HepG2 (cell line): ENCODE data around the gene GFER.

ENCODE experiments used
- AFF4 ChIP-seq: sonication (generic); formaldehyde crosslinking; IDR thresholded peaks from 2 replicates; pipeline ENCODE4 v1.4.0; 2020; ENCODE audit warnings: missing genetic modification reagents
- ARHGAP35 ChIP-seq: sonication (generic); formaldehyde crosslinking; IDR thresholded peaks from 2 replicates; pipeline ENCODE4 v1.9.0; 2022; ENCODE audit warnings: mild to moderate bottlenecking, inconsistent platforms, moderate library complexity, missing genetic modification reagents, borderline replicate concordance
- CREM ChIP-seq, 2 experiments: sonication (generic) in 1 of 2; formaldehyde crosslinking in 1 of 2; IDR thresholded peaks; 2 replicates each; pipeline versions ENCODE4 v1.4.0 to v1.6.1; 2016 to 2020; ENCODE audit warnings: antibody characterized with exemption in 1 of 2, mild to moderate bottlenecking in 1 of 2, missing genetic modification reagents in 1 of 2
- SAP130 ChIP-seq: IDR thresholded peaks from 2 replicates; pipeline ENCODE4 v1.6.1; 2016; ENCODE audit warnings: low read depth
- SNAI1 ChIP-seq: sonication (generic); formaldehyde crosslinking; IDR thresholded peaks from 2 replicates; pipeline ENCODE4 v1.5.0; 2020; ENCODE audit warnings: mild to moderate bottlenecking, missing genetic modification reagents, borderline replicate concordance
- TAF1 ChIP-seq: sonication (generic); formaldehyde crosslinking; IDR thresholded peaks from 2 replicates; pipeline ENCODE4 v1.4.0; 2020; ENCODE audit warnings: missing genetic modification reagents
- ZNF225 ChIP-seq: sonication (generic); formaldehyde crosslinking; IDR thresholded peaks from 2 replicates; pipeline ENCODE4 v1.4.0; 2020; ENCODE audit warnings: mild to moderate bottlenecking, missing genetic modification reagents
- ZNF33B ChIP-seq: sonication (generic); formaldehyde crosslinking; IDR thresholded peaks from 2 replicates; pipeline ENCODE4 v1.5.1; 2020; ENCODE audit warnings: mild to moderate bottlenecking, missing genetic modification reagents
- ZNF550 ChIP-seq: sonication (generic); formaldehyde crosslinking; IDR thresholded peaks from 2 replicates; pipeline ENCODE4 v1.4.0; 2020; ENCODE audit warnings: mild to moderate bottlenecking, missing genetic modification reagents, borderline replicate concordance
- ZNF747 ChIP-seq: sonication (generic); formaldehyde crosslinking; IDR thresholded peaks from 2 replicates; pipeline ENCODE4 v1.8.1; 2023; ENCODE audit warnings: missing genetic modification reagents, mild to moderate bottlenecking, borderline replicate concordance
- TF ChIP-seq, protein P1 (sequence below): sonication (generic); formaldehyde crosslinking; IDR thresholded peaks from 2 replicates; pipeline ENCODE4 v1.5.0; 2020; ENCODE audit warnings: mild to moderate bottlenecking, missing genetic modification reagents, moderate library complexity
- TF ChIP-seq, protein P2 (sequence below): sonication (generic); formaldehyde crosslinking; IDR thresholded peaks from one replicate; pipeline ENCODE4 v1.5.1; 2020; ENCODE audit warnings: mild to moderate bottlenecking, missing genetic modification reagents; ENCODE audit errors: not compliant biosample characterization
- TF ChIP-seq, protein P3 (sequence below): sonication (generic); formaldehyde crosslinking; IDR thresholded peaks from 2 replicates; pipeline ENCODE4 v1.5.0; 2020; ENCODE audit warnings: mild to moderate bottlenecking, missing genetic modification reagents

- no peak for TF ChIP-seq ARHGAP35
- no peak for TF ChIP-seq TAF1 (CRISPR knock-in tag)
- TF ChIP-seq SAP130 (CRISPR knock-in tag), result no peak
- no peak for TF ChIP-seq ZNF33B (CRISPR knock-in tag)
- no peak for TF ChIP-seq ZNF550 (CRISPR knock-in tag)
- TF ChIP-seq, protein P1, sequence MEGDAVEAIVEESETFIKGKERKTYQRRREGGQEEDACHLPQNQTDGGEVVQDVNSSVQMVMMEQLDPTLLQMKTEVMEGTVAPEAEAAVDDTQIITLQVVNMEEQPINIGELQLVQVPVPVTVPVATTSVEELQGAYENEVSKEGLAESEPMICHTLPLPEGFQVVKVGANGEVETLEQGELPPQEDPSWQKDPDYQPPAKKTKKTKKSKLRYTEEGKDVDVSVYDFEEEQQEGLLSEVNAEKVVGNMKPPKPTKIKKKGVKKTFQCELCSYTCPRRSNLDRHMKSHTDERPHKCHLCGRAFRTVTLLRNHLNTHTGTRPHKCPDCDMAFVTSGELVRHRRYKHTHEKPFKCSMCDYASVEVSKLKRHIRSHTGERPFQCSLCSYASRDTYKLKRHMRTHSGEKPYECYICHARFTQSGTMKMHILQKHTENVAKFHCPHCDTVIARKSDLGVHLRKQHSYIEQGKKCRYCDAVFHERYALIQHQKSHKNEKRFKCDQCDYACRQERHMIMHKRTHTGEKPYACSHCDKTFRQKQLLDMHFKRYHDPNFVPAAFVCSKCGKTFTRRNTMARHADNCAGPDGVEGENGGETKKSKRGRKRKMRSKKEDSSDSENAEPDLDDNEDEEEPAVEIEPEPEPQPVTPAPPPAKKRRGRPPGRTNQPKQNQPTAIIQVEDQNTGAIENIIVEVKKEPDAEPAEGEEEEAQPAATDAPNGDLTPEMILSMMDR (CRISPR knock-in tag), result no peak
- TF ChIP-seq, protein P2, sequence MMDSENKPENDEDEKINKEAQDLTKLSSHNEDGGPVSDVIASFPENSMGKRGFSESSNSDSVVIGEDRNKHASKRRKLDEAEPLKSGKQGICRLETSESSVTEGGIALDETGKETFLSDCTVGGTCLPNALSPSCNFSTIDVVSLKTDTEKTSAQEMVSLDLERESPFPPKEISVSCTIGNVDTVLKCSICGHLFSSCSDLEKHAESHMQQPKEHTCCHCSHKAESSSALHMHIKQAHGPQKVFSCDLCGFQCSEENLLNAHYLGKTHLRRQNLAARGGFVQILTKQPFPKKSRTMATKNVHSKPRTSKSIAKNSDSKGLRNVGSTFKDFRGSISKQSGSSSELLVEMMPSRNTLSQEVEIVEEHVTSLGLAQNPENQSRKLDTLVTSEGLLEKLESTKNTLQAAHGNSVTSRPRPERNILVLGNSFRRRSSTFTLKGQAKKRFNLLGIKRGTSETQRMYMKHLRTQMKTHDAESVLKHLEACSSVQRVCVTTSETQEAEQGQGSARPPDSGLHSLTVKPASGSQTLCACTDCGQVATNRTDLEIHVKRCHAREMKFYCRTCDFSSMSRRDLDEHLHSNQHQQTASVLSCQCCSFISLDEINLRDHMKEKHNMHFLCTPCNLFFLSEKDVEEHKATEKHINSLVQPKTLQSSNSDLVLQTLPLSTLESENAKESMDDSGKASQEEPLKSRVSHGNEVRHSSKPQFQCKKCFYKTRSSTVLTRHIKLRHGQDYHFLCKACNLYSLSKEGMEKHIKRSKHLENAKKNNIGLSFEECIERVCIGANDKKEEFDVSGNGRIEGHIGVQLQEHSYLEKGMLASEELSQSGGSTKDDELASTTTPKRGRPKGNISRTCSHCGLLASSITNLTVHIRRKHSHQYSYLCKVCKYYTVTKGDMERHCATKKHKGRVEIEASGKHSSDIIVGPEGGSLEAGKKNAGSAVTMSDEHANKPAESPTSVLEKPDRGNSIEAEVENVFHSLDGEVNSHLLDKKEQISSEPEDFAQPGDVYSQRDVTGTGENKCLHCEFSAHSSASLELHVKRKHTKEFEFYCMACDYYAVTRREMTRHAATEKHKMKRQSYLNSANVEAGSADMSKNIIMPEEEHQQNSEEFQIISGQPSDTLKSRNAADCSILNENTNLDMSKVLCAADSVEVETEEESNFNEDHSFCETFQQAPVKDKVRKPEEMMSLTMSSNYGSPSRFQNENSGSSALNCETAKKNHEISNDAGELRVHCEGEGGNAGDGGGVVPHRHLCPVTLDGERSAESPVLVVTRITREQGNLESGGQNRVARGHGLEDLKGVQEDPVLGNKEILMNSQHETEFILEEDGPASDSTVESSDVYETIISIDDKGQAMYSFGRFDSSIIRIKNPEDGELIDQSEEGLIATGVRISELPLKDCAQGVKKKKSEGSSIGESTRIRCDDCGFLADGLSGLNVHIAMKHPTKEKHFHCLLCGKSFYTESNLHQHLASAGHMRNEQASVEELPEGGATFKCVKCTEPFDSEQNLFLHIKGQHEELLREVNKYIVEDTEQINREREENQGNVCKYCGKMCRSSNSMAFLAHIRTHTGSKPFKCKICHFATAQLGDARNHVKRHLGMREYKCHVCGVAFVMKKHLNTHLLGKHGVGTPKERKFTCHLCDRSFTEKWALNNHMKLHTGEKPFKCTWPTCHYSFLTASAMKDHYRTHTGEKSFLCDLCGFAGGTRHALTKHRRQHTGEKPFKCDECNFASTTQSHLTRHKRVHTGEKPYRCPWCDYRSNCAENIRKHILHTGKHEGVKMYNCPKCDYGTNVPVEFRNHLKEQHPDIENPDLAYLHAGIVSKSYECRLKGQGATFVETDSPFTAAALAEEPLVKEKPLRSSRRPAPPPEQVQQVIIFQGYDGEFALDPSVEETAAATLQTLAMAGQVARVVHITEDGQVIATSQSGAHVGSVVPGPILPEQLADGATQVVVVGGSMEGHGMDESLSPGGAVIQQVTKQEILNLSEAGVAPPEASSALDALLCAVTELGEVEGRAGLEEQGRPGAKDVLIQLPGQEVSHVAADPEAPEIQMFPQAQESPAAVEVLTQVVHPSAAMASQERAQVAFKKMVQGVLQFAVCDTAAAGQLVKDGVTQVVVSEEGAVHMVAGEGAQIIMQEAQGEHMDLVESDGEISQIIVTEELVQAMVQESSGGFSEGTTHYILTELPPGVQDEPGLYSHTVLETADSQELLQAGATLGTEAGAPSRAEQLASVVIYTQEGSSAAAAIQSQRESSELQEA, result no peak
- TF ChIP-seq ZNF747 (CRISPR knock-in tag), result no peak
- no peak for TF ChIP-seq CREM (IDR thresholded peaks at IDR 0.05)
- no peak for TF ChIP-seq CREM (CRISPR knock-in tag; IDR thresholded peaks at IDR 0.05)
- TF ChIP-seq AFF4 (CRISPR knock-in tag), result no peak
- TF ChIP-seq, protein P3, sequence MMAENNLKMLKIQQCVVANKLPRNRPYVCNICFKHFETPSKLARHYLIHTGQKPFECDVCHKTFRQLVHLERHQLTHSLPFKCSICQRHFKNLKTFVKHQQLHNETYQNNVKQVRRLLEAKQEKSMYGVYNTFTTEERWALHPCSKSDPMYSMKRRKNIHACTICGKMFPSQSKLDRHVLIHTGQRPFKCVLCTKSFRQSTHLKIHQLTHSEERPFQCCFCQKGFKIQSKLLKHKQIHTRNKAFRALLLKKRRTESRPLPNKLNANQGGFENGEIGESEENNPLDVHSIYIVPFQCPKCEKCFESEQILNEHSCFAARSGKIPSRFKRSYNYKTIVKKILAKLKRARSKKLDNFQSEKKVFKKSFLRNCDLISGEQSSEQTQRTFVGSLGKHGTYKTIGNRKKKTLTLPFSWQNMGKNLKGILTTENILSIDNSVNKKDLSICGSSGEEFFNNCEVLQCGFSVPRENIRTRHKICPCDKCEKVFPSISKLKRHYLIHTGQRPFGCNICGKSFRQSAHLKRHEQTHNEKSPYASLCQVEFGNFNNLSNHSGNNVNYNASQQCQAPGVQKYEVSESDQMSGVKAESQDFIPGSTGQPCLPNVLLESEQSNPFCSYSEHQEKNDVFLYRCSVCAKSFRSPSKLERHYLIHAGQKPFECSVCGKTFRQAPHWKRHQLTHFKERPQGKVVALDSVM (CRISPR knock-in tag), result no peak
- no peak for TF ChIP-seq SNAI1 (CRISPR knock-in tag)
- TF ChIP-seq ZNF225 (CRISPR knock-in tag), result no peak
These were observed 1.6 kb downstream of the GFER start for GRCh38 chr16:1985466-1986150.
